Gastroesophageal sphincter (tissue), 4 donors: Measurements from ENCODE around the gene C1RL. TPM values are rescaled to one million over a fixed set of nuclear protein-coding genes. Genes with fewer than 3 reads are reported as not detected.

Experiments used
- ATAC-seq: fragments of 150-250 bp; one replicate; pipeline ENCODE4 v1.9.1; 2016; ENCODE audit warnings: mild to moderate bottlenecking, moderate library complexity
- H3K27ac ChIP-seq, 4 donors: fragments of 200-600 bp; sonication (generic) in 3 of 4; 1 replicate in 3 of 4; 2 replicates in 1 of 4; pipeline ENCODE4 v1.5.1; 2016 to 2019
- H3K27me3 ChIP-seq: fragments of 200-600 bp; sonication (generic); one replicate; pipeline ENCODE4 v1.5.1; 2019
- H3K36me3 ChIP-seq, 2 donors: fragments of 200-600 bp; sonication (generic); one replicate each; pipeline ENCODE4 v1.5.1; 2019; ENCODE audit warnings: control low read depth in 1 of 2
- H3K4me1 ChIP-seq, 3 donors: fragments of 200-600 bp; sonication (generic); 1 replicate in 2 of 3; 2 replicates in 1 of 3; pipeline ENCODE4 v1.5.1; 2016 to 2019; ENCODE audit warnings: control low read depth in 2 of 3
- H3K4me3 ChIP-seq, 2 donors: fragments of 200-600 bp; sonication (generic); one replicate each; pipeline ENCODE4 v1.5.1; 2019; ENCODE audit warnings: mild to moderate bottlenecking in 1 of 2, moderate library complexity in 1 of 2
- H3K9me3 ChIP-seq, 3 donors: fragments of 200-600 bp; sonication (generic); one replicate each; pipeline ENCODE4 v1.5.1; 2017 to 2019; ENCODE audit warnings: control low read depth in 2 of 3
- EP300 ChIP-seq: sonication (generic); formaldehyde crosslinking; IDR thresholded peaks from one replicate; pipeline ENCODE4 v1.6.1; 2017; ENCODE audit warnings: antibody characterized with exemption, mild to moderate bottlenecking
- POLR2A ChIP-seq, 2 donors: fragments of 450-650 bp; IDR thresholded peaks; one replicate each; pipeline ENCODE4 v1.6.1; 2017; ENCODE audit warnings: antibody characterized with exemption in 2 of 2, mild to moderate bottlenecking in 2 of 2, moderate library complexity in 1 of 2
- POLR2AphosphoS5 ChIP-seq: sonication (generic); formaldehyde crosslinking; IDR thresholded peaks from one replicate; pipeline ENCODE4 v1.6.1; 2017; ENCODE audit warnings: antibody characterized with exemption
- WGBS, 2 donors: methylation state at CpG; one replicate each; pipeline ENCODE4 v1.1.5; 2018; ENCODE audit warnings: low coverage in 1 of 2; 5-methylcytosine and 5-hydroxymethylcytosine counted together
- total RNA-seq, 4 donors: library from RNA; depleted of rRNA; stranded (reverse); fragments of >200 nt; gene quantifications; one replicate each; pipeline ENCODE4 v1.1.0, GENCODE V29; 2016
- TF ChIP-seq, protein P1 (sequence below), 4 experiments: fragments of 200-600 bp in 2 of 4; fragments of 450-650 bp in 2 of 4; sonication (generic) in 1 of 4; IDR thresholded peaks; one replicate each; pipeline ENCODE4 v1.5.1; 2017 to 2019; ENCODE audit warnings: antibody characterized with exemption in 4 of 4, mild to moderate bottlenecking in 2 of 4, moderate library complexity in 2 of 4

C1RL gene
- total RNA-seq, 4 donors from 2014 or later, result 85.9 to 181 (median 103) TPM

DNA sequence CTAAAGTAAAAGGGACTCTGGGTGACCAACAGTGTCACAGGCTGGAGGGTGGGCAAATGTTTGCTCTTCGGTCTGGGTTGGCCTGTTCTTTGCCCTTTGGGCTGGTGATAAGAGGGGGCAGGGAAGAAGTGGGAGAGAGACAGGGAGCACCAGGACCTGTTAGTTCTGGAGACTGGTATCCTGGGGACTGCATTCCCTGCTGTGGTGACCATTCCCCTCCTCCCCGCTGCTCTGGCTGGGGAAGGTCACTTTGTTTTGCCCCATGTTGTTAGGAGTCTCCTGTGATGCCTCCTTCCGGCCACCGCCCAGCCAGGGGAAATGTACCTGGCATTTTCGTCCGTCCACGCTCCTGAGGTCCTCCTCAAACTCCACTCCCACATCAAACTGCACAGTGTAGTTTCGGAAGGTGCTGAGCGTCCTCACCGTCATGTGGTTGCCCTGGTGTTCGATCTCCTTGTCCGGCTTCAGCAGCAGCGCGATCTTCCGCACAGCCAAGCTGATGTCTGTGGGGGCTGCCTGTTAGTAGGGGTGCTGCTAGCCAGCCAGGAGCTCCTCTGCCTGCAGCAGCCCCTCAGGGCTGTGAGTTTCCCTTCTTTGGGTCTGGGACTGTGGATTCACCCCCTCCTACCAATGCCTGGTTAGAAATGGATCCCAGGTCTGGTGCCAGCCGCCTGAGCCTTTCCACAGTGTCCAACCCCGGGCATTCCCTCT lies 19.1 kb upstream of the C1RL start:
- no peaks in the 10 kb centered on the region for H3K9me3 ChIP-seq
- H3K27me3 ChIP-seq, result no peaks in the 10 kb centered on the region
- no peak overlapping the region for H3K27ac ChIP-seq
- H3K36me3 ChIP-seq, result no peaks in the 10 kb centered on the region
- peaks cover 0 to 35% (median 18%) of the 10 kb centered on the region in 3 donors for H3K4me1 ChIP-seq
- 90% methylated on average over 12 to 15 of the region's 17 CpGs for WGBS, 2 donors
- ATAC-seq, result no peak
- H3K4me3 ChIP-seq, result peak overlapping the region in 1 of 2 donors; percentile 17
- TF ChIP-seq POLR2AphosphoS5, result no peak
- no peak for TF ChIP-seq POLR2A (IDR thresholded peaks at IDR 0.05)
- TF ChIP-seq EP300, result no peak
- TF ChIP-seq, protein P1, sequence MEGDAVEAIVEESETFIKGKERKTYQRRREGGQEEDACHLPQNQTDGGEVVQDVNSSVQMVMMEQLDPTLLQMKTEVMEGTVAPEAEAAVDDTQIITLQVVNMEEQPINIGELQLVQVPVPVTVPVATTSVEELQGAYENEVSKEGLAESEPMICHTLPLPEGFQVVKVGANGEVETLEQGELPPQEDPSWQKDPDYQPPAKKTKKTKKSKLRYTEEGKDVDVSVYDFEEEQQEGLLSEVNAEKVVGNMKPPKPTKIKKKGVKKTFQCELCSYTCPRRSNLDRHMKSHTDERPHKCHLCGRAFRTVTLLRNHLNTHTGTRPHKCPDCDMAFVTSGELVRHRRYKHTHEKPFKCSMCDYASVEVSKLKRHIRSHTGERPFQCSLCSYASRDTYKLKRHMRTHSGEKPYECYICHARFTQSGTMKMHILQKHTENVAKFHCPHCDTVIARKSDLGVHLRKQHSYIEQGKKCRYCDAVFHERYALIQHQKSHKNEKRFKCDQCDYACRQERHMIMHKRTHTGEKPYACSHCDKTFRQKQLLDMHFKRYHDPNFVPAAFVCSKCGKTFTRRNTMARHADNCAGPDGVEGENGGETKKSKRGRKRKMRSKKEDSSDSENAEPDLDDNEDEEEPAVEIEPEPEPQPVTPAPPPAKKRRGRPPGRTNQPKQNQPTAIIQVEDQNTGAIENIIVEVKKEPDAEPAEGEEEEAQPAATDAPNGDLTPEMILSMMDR (IDR thresholded peaks at IDR 0.05), result no peak

GRCh38 chr12:7125632-7126227 lies 16.7 kb upstream of the C1RL start:
- Histone ChIP-seq H3K4me3 (no peak overlapping the region), H3K27me3 (no peaks in the 10 kb centered on the region), H3K4me1 (peaks cover 0 to 30% (median 14%) of the 10 kb centered on the region in 3 donors), H3K27ac (no peak overlapping the region), H3K9me3 (no peaks in the 10 kb centered on the region), H3K36me3 (no peaks in the 10 kb centered on the region)
- no peak for TF ChIP-seq EP300
- no peak for TF ChIP-seq POLR2A (IDR thresholded peaks at IDR 0.05)
- TF ChIP-seq, protein P1 (IDR thresholded peaks at IDR 0.05), result no peak
- no peak for TF ChIP-seq POLR2AphosphoS5
- no peak for ATAC-seq
- WGBS, 2 donors, result 57% methylated on average over 3 of the region's 4 CpGs; no CpG with 5 or more reads in 1 of the 2 donors

GRCh38 chr12:7123806-7124522 lies 14.9 kb upstream of the C1RL start:
- Histone ChIP-seq H3K9me3 (no peaks in the 10 kb centered on the region), H3K27ac (peak overlapping the region in 1 of 4 donors; percentile 31), H3K36me3 (no peaks in the 10 kb centered on the region), H3K4me3 (no peak overlapping the region), H3K27me3 (no peaks in the 10 kb centered on the region), H3K4me1 (peaks cover 0 to 13% (median 3%) of the 10 kb centered on the region in 3 donors)
- WGBS, 2 donors, result 59 to 60% methylated on average over 5 to 6 of the region's 11 CpGs
- TF ChIP-seq, protein P1 (IDR thresholded peaks at IDR 0.05), result no peak
- ATAC-seq, result no peak

GRCh38 chr12:7122811-7123769 lies 14.1 kb upstream of the C1RL start:
- peaks cover 0 to 3% of the 10 kb centered on the region in 2 donors for H3K36me3 ChIP-seq
- H3K4me1 ChIP-seq, result peaks cover 0 to 4% (median 2%) of the 10 kb centered on the region in 3 donors
- H3K27me3 ChIP-seq, result no peaks in the 10 kb centered on the region
- 50 to 86% methylated on average over 1 to 6 of the region's 7 CpGs for WGBS, 2 donors
- no peak overlapping the region for H3K27ac ChIP-seq
- TF ChIP-seq, protein P1 (IDR thresholded peaks at IDR 0.05), result no peak
- TF ChIP-seq POLR2AphosphoS5, result no peak
- no peak for TF ChIP-seq EP300
- TF ChIP-seq POLR2A (IDR thresholded peaks at IDR 0.05), result no peak
- ATAC-seq, result no peak
- no peaks in the 10 kb centered on the region for H3K9me3 ChIP-seq
- H3K4me3 ChIP-seq, result no peak overlapping the region
